ENCODE data around the gene STARD10.

The STARD10 gene

GRCh38 chr11:72738199-72739141, 55.4 kb downstream of the STARD10 start:
- in situ Hi-C loops (cut with HindIII; ENCODE audit: low sequenced_read_pairs), result no loop called here

DNA sequence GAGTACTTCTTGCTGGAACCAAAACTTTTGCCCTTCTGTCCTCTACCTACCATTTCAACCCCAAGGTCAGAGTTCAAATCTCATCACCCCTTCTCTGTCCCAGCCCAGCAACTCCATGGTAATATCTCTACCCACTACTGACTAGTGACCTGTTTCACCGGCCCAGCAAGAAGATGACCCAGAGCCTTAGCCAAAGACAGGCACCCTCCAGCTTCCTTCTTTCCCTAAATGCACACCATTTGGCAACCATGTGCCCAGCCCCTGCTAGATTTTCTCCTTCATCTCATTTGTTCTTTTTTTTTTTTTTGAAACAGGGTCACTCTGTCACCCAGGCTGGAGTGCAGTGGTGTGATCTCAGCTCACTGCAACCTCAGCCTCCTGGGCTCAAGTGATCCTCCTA, 56.5 kb downstream of the STARD10 start:
- in situ Hi-C loops (cut with HindIII; ENCODE audit: low sequenced_read_pairs), result no loop called here

- in situ Hi-C loops (cut with HindIII; ENCODE audit: low sequenced_read_pairs), result no loop called here
These were observed 57.3 kb downstream of the STARD10 start for GRCh38 chr11:72736452-72737069.

GRCh38 chr11:72735495-72736027, 58.3 kb downstream of the STARD10 start:
- in situ Hi-C loops (cut with HindIII; ENCODE audit: low sequenced_read_pairs), result no loop called here

DNA sequence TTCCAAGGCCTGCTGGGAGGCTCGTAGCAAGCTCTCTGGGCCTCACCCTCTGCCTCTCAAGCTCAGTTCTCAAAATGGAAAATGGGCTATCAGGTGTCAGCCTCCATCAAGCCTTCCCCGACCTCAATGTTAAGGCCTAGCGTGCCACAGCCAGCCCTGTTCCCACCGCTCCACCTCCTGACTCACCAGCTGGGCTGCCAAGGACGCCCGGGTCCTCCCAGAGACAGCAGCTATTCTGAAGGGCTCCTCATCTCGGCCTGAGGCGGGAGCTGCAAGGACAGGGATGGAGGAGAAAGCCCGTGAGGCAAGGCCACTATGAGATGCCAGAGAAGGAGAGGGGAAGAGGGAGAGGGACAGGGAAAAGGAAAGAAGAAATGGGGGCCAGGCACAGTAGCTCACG, 61.5 kb downstream of the STARD10 start:
- in situ Hi-C loops (cut with HindIII; ENCODE audit: low sequenced_read_pairs), result no loop called here

DNA sequence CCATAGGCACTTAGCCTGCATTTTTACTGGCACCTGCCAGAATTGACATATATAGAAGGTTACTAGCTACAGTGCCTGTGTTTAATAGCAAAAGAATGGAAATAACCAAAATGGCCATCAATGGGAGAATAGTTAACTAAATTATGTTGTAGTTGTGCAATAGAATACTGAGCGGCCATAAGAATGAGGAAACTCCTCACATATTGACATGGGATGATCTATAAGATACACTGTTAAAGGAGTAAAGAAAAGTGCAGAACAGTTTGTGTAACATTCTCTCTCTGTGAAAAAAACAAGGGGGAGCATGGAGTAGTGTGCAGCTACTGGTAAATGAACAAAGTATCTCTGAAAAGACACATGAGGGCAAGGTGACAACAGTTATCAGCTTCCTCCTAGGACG, 63.1 kb downstream of the STARD10 start:
- in situ Hi-C loops (cut with HindIII; ENCODE audit: low sequenced_read_pairs), result no loop called here

GRCh38 chr11:72730243-72730642, 63.6 kb downstream of the STARD10 start:
- in situ Hi-C loops (cut with HindIII; ENCODE audit: low sequenced_read_pairs), result no loop called here

- in situ Hi-C loops (cut with HindIII; ENCODE audit: low sequenced_read_pairs), result no loop called here
These were observed 66.3 kb downstream of the STARD10 start for GRCh38 chr11:72727521-72727920.

DNA sequence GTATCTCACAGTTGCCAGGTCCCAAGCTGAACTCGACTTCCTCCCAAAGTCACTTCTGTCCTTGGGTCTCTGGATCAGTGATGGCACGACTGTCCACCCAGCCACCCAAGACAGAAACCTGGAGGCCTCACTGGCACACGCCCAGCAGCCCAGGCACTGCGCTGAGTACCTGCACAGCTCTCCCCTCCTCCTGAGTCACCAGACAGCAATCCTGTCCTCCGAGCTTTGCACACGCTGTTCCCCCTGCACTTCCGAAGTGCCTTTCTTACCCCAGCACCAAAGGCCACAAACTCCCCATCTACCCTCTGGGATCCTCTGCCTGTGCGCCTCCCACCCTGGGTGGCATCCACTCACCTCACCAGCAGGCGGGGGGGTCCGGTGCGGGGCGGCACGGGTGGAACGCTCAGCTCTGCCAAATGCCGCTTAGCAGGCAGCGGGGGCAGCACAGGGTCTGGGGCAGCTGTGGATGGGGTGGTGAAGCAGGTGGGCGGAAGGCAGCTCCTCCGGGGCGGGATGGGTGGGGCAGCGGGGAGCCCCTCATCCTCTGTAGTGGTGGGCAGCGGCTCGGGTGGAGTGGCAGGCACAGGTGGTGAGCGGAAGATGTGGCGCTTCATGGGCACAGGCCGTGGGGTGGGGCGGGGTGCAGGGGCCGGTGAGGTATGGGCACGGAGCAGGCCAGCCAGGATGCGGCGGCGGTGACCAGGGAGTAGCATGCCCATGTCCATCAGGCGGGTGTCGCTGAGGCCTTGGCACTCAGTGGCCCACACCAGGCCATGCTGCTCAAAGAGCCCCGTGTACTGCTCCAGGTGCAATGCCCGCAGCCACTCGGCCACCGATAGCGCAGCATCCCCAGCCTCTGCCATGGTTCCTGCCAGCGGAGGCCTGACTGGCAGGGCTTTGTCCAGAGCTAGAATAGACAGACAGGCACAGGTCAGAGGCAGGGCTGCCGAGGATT, 67.3 kb downstream of the STARD10 start:
- in situ Hi-C loops (cut with HindIII; ENCODE audit: low sequenced_read_pairs), result no loop called here

GRCh38 chr11:72725724-72726028, 68.2 kb downstream of the STARD10 start:
- in situ Hi-C loops (cut with HindIII; ENCODE audit: low sequenced_read_pairs), result no loop called here

GRCh38 chr11:72724851-72725723, 68.8 kb downstream of the STARD10 start:
- in situ Hi-C loops (cut with HindIII; ENCODE audit: low sequenced_read_pairs), result no loop called here

- in situ Hi-C loops (cut with HindIII; ENCODE audit: low sequenced_read_pairs), result no loop called here
These were observed 69.8 kb downstream of the STARD10 start for GRCh38 chr11:72724021-72724551.

GRCh38 chr11:72723508-72723907, 70.3 kb downstream of the STARD10 start:
- in situ Hi-C loops (cut with HindIII; ENCODE audit: low sequenced_read_pairs), result no loop called here

GRCh38 chr11:72722050-72722748, 71.6 kb downstream of the STARD10 start:
- in situ Hi-C loops (cut with HindIII; ENCODE audit: low sequenced_read_pairs), result no loop called here

GRCh38 chr11:72721689-72722049, 72.2 kb downstream of the STARD10 start:
- in situ Hi-C loops (cut with HindIII; ENCODE audit: low sequenced_read_pairs), result no loop called here

DNA sequence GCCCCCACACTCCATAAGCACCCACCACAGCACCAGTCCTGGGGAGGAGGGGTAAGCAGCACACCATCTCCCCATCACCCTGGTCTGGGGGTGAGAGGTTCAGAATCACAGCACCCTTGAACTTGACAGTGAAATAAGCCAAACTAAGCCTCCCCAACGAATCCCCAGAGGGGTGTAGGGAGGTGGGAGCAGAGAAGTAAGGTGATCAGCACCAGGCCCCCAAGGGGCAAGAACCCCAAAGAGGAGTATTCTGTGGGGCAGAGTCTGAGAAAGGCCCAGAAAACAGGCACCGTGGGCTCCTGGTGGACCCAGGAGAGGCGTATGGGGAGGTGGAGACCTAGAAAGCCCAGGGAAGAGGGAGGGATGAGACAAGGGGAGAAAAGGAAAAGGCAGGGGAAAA, 72.6 kb downstream of the STARD10 start:
- in situ Hi-C loops (cut with HindIII; ENCODE audit: low sequenced_read_pairs), result no loop called here

DNA sequence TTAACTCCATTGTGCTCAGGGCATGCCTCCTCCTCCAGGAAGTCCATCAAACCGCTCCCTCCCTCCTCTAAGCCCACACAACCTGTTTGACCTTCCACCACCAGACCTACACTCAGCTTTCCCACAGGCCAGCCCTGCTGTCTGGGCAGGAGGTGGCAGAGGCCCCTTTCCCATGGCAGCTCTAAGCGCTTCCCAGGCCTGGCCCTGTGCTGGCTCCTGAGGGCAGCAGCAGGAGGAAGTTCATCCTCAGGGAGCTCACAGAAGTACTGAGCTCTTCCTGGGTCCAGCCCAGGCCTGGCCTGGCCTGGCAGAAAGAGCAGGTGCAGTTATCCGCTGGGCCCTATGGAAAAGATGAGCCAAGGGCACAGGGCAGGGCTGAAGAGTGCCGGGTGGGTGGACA, 73.1 kb downstream of the STARD10 start:
- in situ Hi-C loops (cut with HindIII; ENCODE audit: low sequenced_read_pairs), result no loop called here

GRCh38 chr11:72720047-72720446, 73.8 kb downstream of the STARD10 start:
- in situ Hi-C loops (cut with HindIII; ENCODE audit: low sequenced_read_pairs), result no loop called here

DNA sequence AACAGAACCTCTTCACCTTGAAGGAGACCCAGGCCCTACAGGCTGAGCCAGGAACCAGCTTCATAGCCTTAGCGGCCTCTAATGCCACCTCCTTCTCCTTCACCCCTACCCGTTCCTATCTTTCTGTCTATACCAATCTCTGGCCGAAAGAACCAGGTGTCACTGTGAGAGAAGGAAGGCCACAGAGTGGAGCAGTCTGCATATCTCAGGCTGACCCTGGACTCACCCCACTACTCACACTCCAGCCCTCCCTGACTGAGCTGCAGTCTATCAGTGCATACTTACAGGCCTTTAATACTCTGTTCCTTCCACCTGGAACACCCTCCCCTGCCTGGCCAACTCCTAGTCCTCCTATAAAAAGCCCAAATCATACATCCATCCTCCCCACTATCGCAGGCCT, 74.3 kb downstream of the STARD10 start:
- in situ Hi-C loops (cut with HindIII; ENCODE audit: low sequenced_read_pairs), result no loop called here
